Measurements from ENCODE around the gene FXYD2. TPM values are rescaled to one million over a fixed set of nuclear protein-coding genes. Genes with fewer than 3 reads are reported as not detected.

The FXYD2 gene
- total RNA-seq, 1 donor from 2014 or later: not detected

DNA sequence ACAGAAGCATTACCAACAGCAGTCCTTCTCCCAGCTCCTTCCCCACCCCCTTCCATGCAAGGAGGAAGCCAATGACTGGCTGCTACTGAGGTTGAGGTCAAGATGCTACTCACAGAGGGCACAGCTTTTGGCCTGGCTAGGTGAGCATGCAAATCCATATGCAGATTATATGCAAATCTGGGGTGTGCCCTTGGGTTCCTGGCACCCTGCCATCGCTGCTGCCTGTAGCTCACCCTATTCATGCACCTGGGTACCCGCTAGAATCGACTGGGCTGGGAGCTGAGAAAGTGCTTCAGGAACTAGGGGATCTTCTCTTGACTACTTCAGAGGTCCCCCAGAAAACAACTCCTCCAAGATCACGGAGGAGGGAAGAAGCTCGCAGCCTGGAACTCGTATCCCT, 31.6 kb downstream of the FXYD2 start:
- no peaks in the 10 kb centered on the region for H3K4me1 ChIP-seq (ENCODE audit: insufficient read depth, low read length)
- H3K9me3 Mint-ChIP-seq (ENCODE audit: unreplicated experiment): no peaks in the 10 kb centered on the region
- H3K27ac Mint-ChIP-seq (ENCODE audit: unreplicated experiment): no peak overlapping the region
- H3K79me2 ChIP-seq (ENCODE audit: insufficient read depth, low read length): no peaks in the 10 kb centered on the region
- no peak for TF ChIP-seq EZH2 (IDR thresholded peaks at IDR 0.05; ENCODE audit: insufficient read depth, low read length)
- TF ChIP-seq, protein P1, sequence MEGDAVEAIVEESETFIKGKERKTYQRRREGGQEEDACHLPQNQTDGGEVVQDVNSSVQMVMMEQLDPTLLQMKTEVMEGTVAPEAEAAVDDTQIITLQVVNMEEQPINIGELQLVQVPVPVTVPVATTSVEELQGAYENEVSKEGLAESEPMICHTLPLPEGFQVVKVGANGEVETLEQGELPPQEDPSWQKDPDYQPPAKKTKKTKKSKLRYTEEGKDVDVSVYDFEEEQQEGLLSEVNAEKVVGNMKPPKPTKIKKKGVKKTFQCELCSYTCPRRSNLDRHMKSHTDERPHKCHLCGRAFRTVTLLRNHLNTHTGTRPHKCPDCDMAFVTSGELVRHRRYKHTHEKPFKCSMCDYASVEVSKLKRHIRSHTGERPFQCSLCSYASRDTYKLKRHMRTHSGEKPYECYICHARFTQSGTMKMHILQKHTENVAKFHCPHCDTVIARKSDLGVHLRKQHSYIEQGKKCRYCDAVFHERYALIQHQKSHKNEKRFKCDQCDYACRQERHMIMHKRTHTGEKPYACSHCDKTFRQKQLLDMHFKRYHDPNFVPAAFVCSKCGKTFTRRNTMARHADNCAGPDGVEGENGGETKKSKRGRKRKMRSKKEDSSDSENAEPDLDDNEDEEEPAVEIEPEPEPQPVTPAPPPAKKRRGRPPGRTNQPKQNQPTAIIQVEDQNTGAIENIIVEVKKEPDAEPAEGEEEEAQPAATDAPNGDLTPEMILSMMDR (IDR thresholded peaks at IDR 0.05; ENCODE audit: insufficient read depth, low read depth, low read length): no peak
- H3K27me3 ChIP-seq (ENCODE audit: insufficient read depth, low read length): peaks cover 37% of the 10 kb centered on the region
- H3K4me1 Mint-ChIP-seq (ENCODE audit: low read depth, unreplicated experiment): no peaks in the 10 kb centered on the region
- no peaks in the 10 kb centered on the region for H3K36me3 ChIP-seq (ENCODE audit: insufficient read depth, low read length)
- H3K36me3 Mint-ChIP-seq (ENCODE audit: low read depth, unreplicated experiment): no peaks in the 10 kb centered on the region
- no peak overlapping the region for H3K4me3 Mint-ChIP-seq (ENCODE audit: unreplicated experiment)
- no peaks in the 10 kb centered on the region for H4K20me1 ChIP-seq (ENCODE audit: insufficient read depth, low read length)
- H3K27me3 Mint-ChIP-seq (ENCODE audit: low read depth, unreplicated experiment): peaks cover 86% of the 10 kb centered on the region
- FAIRE-seq (no peak), DNase-seq (ENCODE audit: low read depth) (no peak)
- no peak overlapping the region for H3K4me3 ChIP-seq (ENCODE audit: insufficient read depth, low read depth, low read length)
- H3K9ac ChIP-seq (ENCODE audit: low read length): no peak overlapping the region
- no peak overlapping the region for H3K27ac ChIP-seq (ENCODE audit: low read depth, low read length)
- H2AFZ ChIP-seq (ENCODE audit: low read depth, low read length): no peak overlapping the region
- no peaks in the 10 kb centered on the region for H3K9me3 ChIP-seq (ENCODE audit: insufficient read depth, low read depth, low read length)
- H3K4me2 ChIP-seq (ENCODE audit: low read length): no peak overlapping the region

DNA sequence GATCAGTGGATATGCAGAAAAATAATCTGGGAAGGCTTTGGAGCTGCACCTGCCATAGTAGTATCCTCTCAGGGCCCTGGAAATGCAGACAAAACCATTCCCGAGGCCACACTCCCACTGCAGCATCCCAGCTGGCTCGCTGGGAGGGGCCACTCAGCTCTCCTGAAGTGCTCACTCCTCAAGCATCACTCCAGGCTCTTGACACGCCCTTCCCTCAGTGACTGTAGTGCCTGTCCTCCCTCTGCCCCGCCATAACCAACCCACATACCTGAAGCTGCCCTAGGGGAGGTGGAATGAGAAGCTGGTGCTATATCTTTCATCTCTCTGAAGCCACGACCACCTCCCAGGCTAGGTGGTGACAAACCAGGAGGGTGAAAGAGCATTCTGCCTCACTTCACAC, 32.3 kb downstream of the FXYD2 start:
- no peaks in the 10 kb centered on the region for H3K4me1 Mint-ChIP-seq (ENCODE audit: low read depth, unreplicated experiment)
- Histone ChIP-seq H3K4me1 (ENCODE audit: insufficient read depth, low read length) (no peaks in the 10 kb centered on the region), H4K20me1 (ENCODE audit: insufficient read depth, low read length) (no peaks in the 10 kb centered on the region), H3K27me3 (ENCODE audit: insufficient read depth, low read length) (peaks cover 31% of the 10 kb centered on the region), H3K27ac (ENCODE audit: low read depth, low read length) (no peak overlapping the region), H3K9ac (ENCODE audit: low read length) (no peak overlapping the region), H3K4me2 (ENCODE audit: low read length) (no peak overlapping the region), H3K79me2 (ENCODE audit: insufficient read depth, low read length) (no peaks in the 10 kb centered on the region), H2AFZ (ENCODE audit: low read depth, low read length) (no peak overlapping the region), H3K9me3 (ENCODE audit: insufficient read depth, low read depth, low read length) (no peaks in the 10 kb centered on the region), H3K36me3 (ENCODE audit: insufficient read depth, low read length) (no peaks in the 10 kb centered on the region), H3K4me3 (ENCODE audit: insufficient read depth, low read depth, low read length) (no peak overlapping the region)
- DNase-seq (ENCODE audit: low read depth): no peak
- H3K27ac Mint-ChIP-seq (ENCODE audit: unreplicated experiment): no peak overlapping the region
- no peak for FAIRE-seq
- H3K36me3 Mint-ChIP-seq (ENCODE audit: low read depth, unreplicated experiment): no peaks in the 10 kb centered on the region
- no peak overlapping the region for H3K4me3 Mint-ChIP-seq (ENCODE audit: unreplicated experiment)
- H3K27me3 Mint-ChIP-seq (ENCODE audit: low read depth, unreplicated experiment): peaks cover 88% of the 10 kb centered on the region
- H3K9me3 Mint-ChIP-seq (ENCODE audit: unreplicated experiment): no peaks in the 10 kb centered on the region
- no peak for TF ChIP-seq EZH2 (IDR thresholded peaks at IDR 0.05; ENCODE audit: insufficient read depth, low read length)
- TF ChIP-seq, protein P1 (IDR thresholded peaks at IDR 0.05; ENCODE audit: insufficient read depth, low read depth, low read length): no peak

GRCh38 chr11:117790279-117790678, 34.3 kb downstream of the FXYD2 start:
- H2AFZ ChIP-seq (ENCODE audit: low read depth, low read length): no peak overlapping the region
- H3K27ac Mint-ChIP-seq (ENCODE audit: unreplicated experiment): no peak overlapping the region
- no peaks in the 10 kb centered on the region for H4K20me1 ChIP-seq (ENCODE audit: insufficient read depth, low read length)
- H3K27me3 Mint-ChIP-seq (ENCODE audit: low read depth, unreplicated experiment): peaks cover 99% of the 10 kb centered on the region
- H3K27me3 ChIP-seq (ENCODE audit: insufficient read depth, low read length): peaks cover 27% of the 10 kb centered on the region
- no peaks in the 10 kb centered on the region for H3K36me3 Mint-ChIP-seq (ENCODE audit: low read depth, unreplicated experiment)
- no peaks in the 10 kb centered on the region for H3K36me3 ChIP-seq (ENCODE audit: insufficient read depth, low read length)
- TF ChIP-seq EZH2 (IDR thresholded peaks at IDR 0.05; ENCODE audit: insufficient read depth, low read length): no peak
- TF ChIP-seq, protein P1 (IDR thresholded peaks at IDR 0.05; ENCODE audit: insufficient read depth, low read depth, low read length): no peak
- H3K4me1 ChIP-seq (ENCODE audit: insufficient read depth, low read length): no peaks in the 10 kb centered on the region
- no peaks in the 10 kb centered on the region for H3K9me3 Mint-ChIP-seq (ENCODE audit: unreplicated experiment)
- peaks cover 2% of the 10 kb centered on the region for H3K4me1 Mint-ChIP-seq (ENCODE audit: low read depth, unreplicated experiment)
- DNase-seq (ENCODE audit: low read depth) (no peak), FAIRE-seq (no peak)
- H3K27ac ChIP-seq (ENCODE audit: low read depth, low read length): no peak overlapping the region
- H3K4me3 Mint-ChIP-seq (ENCODE audit: unreplicated experiment): no peak overlapping the region
- H3K4me2 ChIP-seq (ENCODE audit: low read length): no peak overlapping the region
- H3K9ac ChIP-seq (ENCODE audit: low read length): no peak overlapping the region
- no peaks in the 10 kb centered on the region for H3K9me3 ChIP-seq (ENCODE audit: insufficient read depth, low read depth, low read length)
- no peak overlapping the region for H3K4me3 ChIP-seq (ENCODE audit: insufficient read depth, low read depth, low read length)
- no peaks in the 10 kb centered on the region for H3K79me2 ChIP-seq (ENCODE audit: insufficient read depth, low read length)
